PC-3 (cell line): ENCODE measurements around the gene ALG9.
"Not testable (repeated sequence)": the region's sequence is repeated elsewhere in the genome, so short reads cannot be mapped to it uniquely, and the experiment has no call there.

ENCODE experiments used
- CTCF ChIP-seq: fragments of 300-600 bp; sonication (generic); conservative IDR thresholded peaks from 2 replicates; pipeline ENCODE4 v1.5.1; 2017; ENCODE audit warnings: antibody characterized with exemption, low read depth, mild to moderate bottlenecking, low read length
- EZH2 ChIP-seq: fragments of 300-600 bp; sonication (generic); IDR thresholded peaks from one replicate; pipeline ENCODE4 v1.6.1; 2017; ENCODE audit warnings: antibody characterized with exemption, mild to moderate bottlenecking, low read length; ENCODE audit not compliant: unreplicated experiment

GRCh38 chr11:111885053-111885452, 13.7 kb upstream of the ALG9 start:
- TF ChIP-seq CTCF, EZH2: not testable (repeated sequence)
